ENCODE results near the gene INAFM1. TPM values are rescaled to one million over a fixed set of nuclear protein-coding genes. Genes with fewer than 3 reads are reported as not detected.
A peak's percentile ranks its signal among the peaks of the same experiment; 100 is the strongest.

Gene INAFM1
- 4.1 TPM for polyA plus RNA-seq (2013)

GRCh38 chr19:47274071-47274890, at the start of gene INAFM1:
INAFM1 (plus strand) TSS chr19:47274885; CDS start chr19:47274920, 35 bp downstream.
- H3K9me3 ChIP-seq (ENCODE audit: control extremely low read depth in 1 of 5, control insufficient read depth in 4 of 5, insufficient read depth in 2 of 5, low read depth in 1 of 5, low read length in 4 of 5) = no peaks in the 10 kb centered on the region
- under 1% methylated on average over 30 of the region's 72 CpGs for WGBS (ENCODE audit: insufficient coverage)
- POLR2A ChIA-PET = interaction anchor here (0.7 to 4.2 kb wide), 7 partner anchors 12 to 75 kb away, joined by 3 to 25 read pairs (median 3); partner anchors contain the start of genes CCDC9 and DHX34
- H3K36me3 ChIP-seq (ENCODE audit: control insufficient read depth in 4 of 4, insufficient read depth in 4 of 4, low read length in 3 of 4) = peaks cover 3 to 24% (median 17%) of the 10 kb centered on the region in 4 experiments
- no peaks in the 10 kb centered on the region for H3K27me3 ChIP-seq (replicated peaks in 2 of 5; ENCODE audit: control insufficient read depth in 4 of 5, insufficient read depth in 5 of 5, low read length in 4 of 5)
- H3K27ac ChIP-seq (ENCODE audit: insufficient read depth in 1 of 2, low read depth in 1 of 2, low read length in 2 of 2, poor library complexity in 1 of 2, severe bottlenecking in 2 of 2) = peak within 1 kb of the TSS; percentile 74 to 90
- DNase-seq = peak; percentile 89 to 94 (median 94)
- H3K4me3 ChIP-seq (ENCODE audit: control insufficient read depth in 1 of 7, extremely low read depth in 1 of 7, insufficient read depth in 4 of 7, low read depth in 2 of 7, low read length in 6 of 7) = peak within 1 kb of the TSS; percentile 72 to 93 (median 86)
- peaks cover 2 to 32% (median 25%) of the 10 kb centered on the region in 4 experiments for H3K4me1 ChIP-seq (ENCODE audit: control extremely low read depth in 1 of 4, control insufficient read depth in 4 of 4, insufficient read depth in 4 of 4, low read length in 3 of 4)
- CTCF ChIA-PET = interaction anchor here (0.5 to 3.5 kb wide), 9 partner anchors 10 to 1747 kb away, joined by 3 to 13 read pairs (median 3); no protein-coding TSS in a partner anchor

GRCh38 chr19:47225746-47226425, 48.8 kb upstream of the INAFM1 start:
- peak overlapping the region in 1 of 2 experiments; percentile 83 for H3K27ac ChIP-seq (ENCODE audit: insufficient read depth in 1 of 2, low read depth in 1 of 2, low read length in 2 of 2, poor library complexity in 1 of 2, severe bottlenecking in 2 of 2)
- no peaks in the 10 kb centered on the region for H3K9me3 ChIP-seq (ENCODE audit: control extremely low read depth in 1 of 5, control insufficient read depth in 4 of 5, insufficient read depth in 2 of 5, low read depth in 1 of 5, low read length in 4 of 5)
- H3K36me3 ChIP-seq (ENCODE audit: control insufficient read depth in 4 of 4, insufficient read depth in 4 of 4, low read length in 3 of 4) = peaks cover 0 to 4% (median 0%) of the 10 kb centered on the region in 4 experiments
- peaks cover 5 to 52% (median 49%) of the 10 kb centered on the region in 4 experiments for H3K4me1 ChIP-seq (ENCODE audit: control extremely low read depth in 1 of 4, control insufficient read depth in 4 of 4, insufficient read depth in 4 of 4, low read length in 3 of 4)
- ChIA-PET POLR2A (interaction anchor here (0.5 to 3.6 kb wide), 17 partner anchors 9 to 1748 kb away, joined by 3 to 54 read pairs (median 4); partner anchors contain the start of genes CCDC9, SAE1 and ZC3H4), CTCF (interaction anchor here (0.6 to 7.0 kb wide), 10 partner anchors 10 to 89 kb away, joined by 3 to 78 read pairs (median 4); partner anchors contain the start of gene CCDC9)
- peak overlapping the region in 6 of 7 experiments; percentile 23 to 80 (median 62) for H3K4me3 ChIP-seq (ENCODE audit: control insufficient read depth in 1 of 7, extremely low read depth in 1 of 7, insufficient read depth in 4 of 7, low read depth in 2 of 7, low read length in 6 of 7)
- H3K27me3 ChIP-seq (replicated peaks in 2 of 5; ENCODE audit: control insufficient read depth in 4 of 5, insufficient read depth in 5 of 5, low read length in 4 of 5) = peaks cover 0 to 30% (median 8%) of the 10 kb centered on the region in 5 experiments
- peak; percentile 87 to 93 (median 93) for DNase-seq
- 2% methylated on average over 48 of the region's 59 CpGs for WGBS (ENCODE audit: insufficient coverage)

GRCh38 chr19:47226426-47227351, 48.0 kb upstream of the INAFM1 start:
- POLR2A ChIA-PET = interaction anchor here (0.9 to 3.6 kb wide), 11 partner anchors 9 to 202 kb away, joined by 3 to 54 read pairs (median 5); partner anchors contain the start of genes CCDC9 and ZC3H4
- H3K4me1 ChIP-seq (ENCODE audit: control extremely low read depth in 1 of 4, control insufficient read depth in 4 of 4, insufficient read depth in 4 of 4, low read length in 3 of 4) = peaks cover 5 to 57% (median 55%) of the 10 kb centered on the region in 4 experiments
- DNase-seq = peak in 2 of 3 donors; percentile 68 to 77

GRCh38 chr19:47227352-47228167, 47.1 kb upstream of the INAFM1 start:
- CTCF ChIA-PET = interaction anchor here (1.0 to 7.0 kb wide), 4 partner anchors 16 to 77 kb away, joined by 3 to 78 read pairs (median 22); partner anchors contain the start of gene CCDC9
- peaks cover 5 to 64% (median 60%) of the 10 kb centered on the region in 4 experiments for H3K4me1 ChIP-seq (ENCODE audit: control extremely low read depth in 1 of 4, control insufficient read depth in 4 of 4, insufficient read depth in 4 of 4, low read length in 3 of 4)
- peak overlapping the region in 4 of 7 experiments; percentile 61 to 80 (median 64) for H3K4me3 ChIP-seq (ENCODE audit: control insufficient read depth in 1 of 7, extremely low read depth in 1 of 7, insufficient read depth in 4 of 7, low read depth in 2 of 7, low read length in 6 of 7)
- no peaks in the 10 kb centered on the region for H3K36me3 ChIP-seq (ENCODE audit: control insufficient read depth in 4 of 4, insufficient read depth in 4 of 4, low read length in 3 of 4)
- no peaks in the 10 kb centered on the region for H3K9me3 ChIP-seq (ENCODE audit: control extremely low read depth in 1 of 5, control insufficient read depth in 4 of 5, insufficient read depth in 2 of 5, low read depth in 1 of 5, low read length in 4 of 5)
- H3K27me3 ChIP-seq (replicated peaks in 2 of 5; ENCODE audit: control insufficient read depth in 4 of 5, insufficient read depth in 5 of 5, low read length in 4 of 5) = peaks cover 0 to 38% (median 13%) of the 10 kb centered on the region in 5 experiments
- POLR2A ChIA-PET = interaction anchor here (0.8 to 3.6 kb wide), 4 partner anchors 12 to 29 kb away, joined by 4 to 54 read pairs (median 15); partner anchors contain the start of gene CCDC9
- 0% methylated on average over 19 of the region's 27 CpGs for WGBS (ENCODE audit: insufficient coverage)
- DNase-seq = peak in 2 of 3 donors; percentile 68 to 71
- H3K27ac ChIP-seq (ENCODE audit: insufficient read depth in 1 of 2, low read depth in 1 of 2, low read length in 2 of 2, poor library complexity in 1 of 2, severe bottlenecking in 2 of 2) = peak overlapping the region in 1 of 2 experiments; percentile 83

More at GRCh38 chr19:47226426-47227351, 48.0 kb upstream of the INAFM1 start:
- Histone ChIP-seq H3K9me3 (ENCODE audit: control extremely low read depth in 1 of 5, control insufficient read depth in 4 of 5, insufficient read depth in 2 of 5, low read depth in 1 of 5, low read length in 4 of 5) (no peaks in the 10 kb centered on the region), H3K4me3 (ENCODE audit: control insufficient read depth in 1 of 7, extremely low read depth in 1 of 7, insufficient read depth in 4 of 7, low read depth in 2 of 7, low read length in 6 of 7) (peak overlapping the region; percentile 23 to 80 (median 61)), H3K27me3 (replicated peaks in 2 of 5; ENCODE audit: control insufficient read depth in 4 of 5, insufficient read depth in 5 of 5, low read length in 4 of 5) (peaks cover 0 to 34% (median 11%) of the 10 kb centered on the region in 5 experiments), H3K36me3 (ENCODE audit: control insufficient read depth in 4 of 4, insufficient read depth in 4 of 4, low read length in 3 of 4) (peaks cover 0 to 3% (median 0%) of the 10 kb centered on the region in 4 experiments), H3K27ac (ENCODE audit: insufficient read depth in 1 of 2, low read depth in 1 of 2, low read length in 2 of 2, poor library complexity in 1 of 2, severe bottlenecking in 2 of 2) (peak overlapping the region in 1 of 2 experiments; percentile 83)
- 3% methylated on average over 31 of the region's 56 CpGs for WGBS (ENCODE audit: insufficient coverage)
- CTCF ChIA-PET = interaction anchor here (1.0 to 7.0 kb wide), 7 partner anchors 10 to 76 kb away, joined by 3 to 78 read pairs (median 6); partner anchors contain the start of gene CCDC9

- H3K9me3 ChIP-seq (ENCODE audit: control extremely low read depth in 1 of 5, control insufficient read depth in 4 of 5, insufficient read depth in 2 of 5, low read depth in 1 of 5, low read length in 4 of 5) = no peaks in the 10 kb centered on the region
- peak overlapping the region in 4 of 7 experiments; percentile 61 to 80 (median 69) for H3K4me3 ChIP-seq (ENCODE audit: control insufficient read depth in 1 of 7, extremely low read depth in 1 of 7, insufficient read depth in 4 of 7, low read depth in 2 of 7, low read length in 6 of 7)
- POLR2A ChIA-PET = interaction anchor here (0.6 to 0.8 kb wide), 2 partner anchors 15 to 71 kb away, joined by 4 to 5 read pairs; no protein-coding TSS in a partner anchor
- CTCF ChIA-PET = interaction anchor here (2.4 to 7.0 kb wide), 3 partner anchors 17 to 78 kb away, joined by 5 to 78 read pairs (median 40); no protein-coding TSS in a partner anchor
- peak in 2 of 3 donors; percentile 41 to 54 for DNase-seq
- H3K27ac ChIP-seq (ENCODE audit: insufficient read depth in 1 of 2, low read depth in 1 of 2, low read length in 2 of 2, poor library complexity in 1 of 2, severe bottlenecking in 2 of 2) = peak overlapping the region in 1 of 2 experiments; percentile 52
- peaks cover 5 to 66% (median 60%) of the 10 kb centered on the region in 4 experiments for H3K4me1 ChIP-seq (ENCODE audit: control extremely low read depth in 1 of 4, control insufficient read depth in 4 of 4, insufficient read depth in 4 of 4, low read length in 3 of 4)
- 4% methylated on average over 29 of the region's 50 CpGs for WGBS (ENCODE audit: insufficient coverage)
- peaks cover 0 to 42% (median 15%) of the 10 kb centered on the region in 5 experiments for H3K27me3 ChIP-seq (replicated peaks in 2 of 5; ENCODE audit: control insufficient read depth in 4 of 5, insufficient read depth in 5 of 5, low read length in 4 of 5)
- no peaks in the 10 kb centered on the region for H3K36me3 ChIP-seq (ENCODE audit: control insufficient read depth in 4 of 4, insufficient read depth in 4 of 4, low read length in 3 of 4)
Observed at GRCh38 chr19:47228168-47228936, 46.3 kb upstream of the INAFM1 start.

All from common myeloid progenitor, CD34-positive (primary cell).